Measurements from ENCODE around the gene AAMDC.

Gene AAMDC

GRCh38 chr11:77820565-77821348 is at the start of gene AAMDC, which contains the start of gene RSF1:
Gene AAMDC (plus strand): TSS chr11:77821144. CDS start chr11:77842497, 21,353 bp downstream.
Gene RSF1 (minus strand): TSS chr11:77820722. CDS start chr11:77820714, 8 bp downstream.
- peak; percentile 99 for DNase-seq

GRCh38 chr11:77775936-77776335 is 45.0 kb upstream of the AAMDC start:
- no peak for DNase-seq

GRCh38 chr11:77776455-77776854 is 44.5 kb upstream of the AAMDC start:
- peak; percentile 17 for DNase-seq

GRCh38 chr11:77778118-77778517 is 42.8 kb upstream of the AAMDC start:
- no peak for DNase-seq

- no peak for DNase-seq
These were observed 42.4 kb upstream of the AAMDC start for GRCh38 chr11:77778549-77778948.

GRCh38 chr11:77779935-77780334 is 41.0 kb upstream of the AAMDC start:
- peak; percentile 55 for DNase-seq

GRCh38 chr11:77783025-77783424 is 37.9 kb upstream of the AAMDC start:
- DNase-seq, result no peak

GRCh38 chr11:77784572-77784971 is 36.4 kb upstream of the AAMDC start:
- DNase-seq, result no peak

GRCh38 chr11:77789061-77789730 is 31.7 kb upstream of the AAMDC start:
- DNase-seq, result no peak

GRCh38 chr11:77789731-77790476 is 31.0 kb upstream of the AAMDC start:
- no peak for DNase-seq

- DNase-seq, result no peak
These were observed 29.6 kb upstream of the AAMDC start for GRCh38 chr11:77791301-77791700.

- no peak for DNase-seq
These were observed 27.0 kb upstream of the AAMDC start for GRCh38 chr11:77793972-77794371.

GRCh38 chr11:77799338-77799737 is 21.6 kb upstream of the AAMDC start:
- DNase-seq, result peak; percentile 16

GRCh38 chr11:77800449-77800848 is 20.5 kb upstream of the AAMDC start:
- DNase-seq, result no peak

- DNase-seq, result peak; percentile 12
These were observed 19.5 kb upstream of the AAMDC start for GRCh38 chr11:77801477-77801876.

GRCh38 chr11:77806415-77806814 is 14.5 kb upstream of the AAMDC start:
- DNase-seq, result no peak

GRCh38 chr11:77806993-77807392 is 14.0 kb upstream of the AAMDC start:
- DNase-seq, result no peak

- DNase-seq, result peak; percentile 39
These were observed 7.7 kb upstream of the AAMDC start for GRCh38 chr11:77813256-77813655.

- DNase-seq, result no peak
These were observed 6.1 kb upstream of the AAMDC start for GRCh38 chr11:77814848-77815247.

- no peak for DNase-seq
These were observed 5.5 kb upstream of the AAMDC start for GRCh38 chr11:77815459-77815858.

GRCh38 chr11:77819411-77819920 is 1.5 kb upstream of the AAMDC start:
- peak; percentile 85 for DNase-seq

- peak; percentile 45 for DNase-seq
These were observed 901 bp upstream of the AAMDC start for GRCh38 chr11:77819921-77820564.

GRCh38 chr11:77821349-77821851 is 456 bp downstream of the AAMDC start:
- DNase-seq, result peak; percentile 37

All from fibroblast of skin of right biceps (primary cell).